ENCODE measurements around the gene IGFBP3.

The IGFBP3 gene

DNA sequence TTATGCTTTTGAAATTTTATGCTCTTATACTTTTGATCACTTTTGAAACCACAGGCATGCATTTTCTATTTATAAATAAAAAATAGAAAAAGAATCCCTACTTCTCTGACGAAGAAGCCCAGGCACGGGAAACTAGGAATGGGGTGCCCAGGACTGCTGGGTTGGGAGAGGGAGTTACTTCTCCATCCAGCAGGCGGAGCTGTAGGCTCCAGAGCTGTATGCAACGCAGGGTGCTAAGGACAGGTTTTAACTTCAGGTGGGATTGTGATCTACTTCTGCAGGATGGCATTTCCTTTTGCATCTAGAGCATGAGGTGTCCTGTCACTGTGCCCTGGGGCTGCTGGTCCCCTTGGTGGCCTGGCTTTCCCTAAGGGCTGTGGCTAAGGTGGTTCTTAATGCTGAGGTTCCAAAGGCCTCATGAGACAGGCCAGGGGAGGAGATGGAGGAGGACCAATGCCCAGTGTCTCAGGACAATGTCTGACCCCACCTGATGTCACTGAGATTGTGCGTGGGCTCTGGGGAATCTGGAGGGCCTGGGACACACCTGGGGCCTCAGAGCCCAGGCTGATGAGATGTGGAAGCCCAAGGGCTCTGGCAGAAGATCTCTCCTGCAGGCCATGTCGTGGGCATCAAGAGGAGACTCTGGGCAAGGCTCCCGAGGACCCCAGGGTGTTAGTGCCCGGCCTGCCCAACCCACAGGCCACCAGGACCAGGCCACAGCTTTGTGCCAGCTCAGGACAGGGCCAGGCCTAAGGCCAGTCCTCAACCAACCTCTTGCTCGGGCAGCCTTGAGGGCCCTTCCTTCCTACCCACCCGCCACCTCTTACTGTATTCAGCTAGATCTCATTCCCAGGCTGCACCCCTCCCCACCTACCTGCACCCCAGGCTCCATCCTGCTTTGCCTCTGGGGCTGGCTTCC lies 48.7 kb downstream of the IGFBP3 start:
- no peak for DNase-seq (ENCODE audit: low spot score)

- no peak for DNase-seq (ENCODE audit: low spot score)
Measured at GRCh38 chr7:45869426-45869825, 51.6 kb downstream of the IGFBP3 start.

- no peak for DNase-seq (ENCODE audit: low spot score)
Measured at GRCh38 chr7:45867471-45867870, 53.6 kb downstream of the IGFBP3 start.

DNA sequence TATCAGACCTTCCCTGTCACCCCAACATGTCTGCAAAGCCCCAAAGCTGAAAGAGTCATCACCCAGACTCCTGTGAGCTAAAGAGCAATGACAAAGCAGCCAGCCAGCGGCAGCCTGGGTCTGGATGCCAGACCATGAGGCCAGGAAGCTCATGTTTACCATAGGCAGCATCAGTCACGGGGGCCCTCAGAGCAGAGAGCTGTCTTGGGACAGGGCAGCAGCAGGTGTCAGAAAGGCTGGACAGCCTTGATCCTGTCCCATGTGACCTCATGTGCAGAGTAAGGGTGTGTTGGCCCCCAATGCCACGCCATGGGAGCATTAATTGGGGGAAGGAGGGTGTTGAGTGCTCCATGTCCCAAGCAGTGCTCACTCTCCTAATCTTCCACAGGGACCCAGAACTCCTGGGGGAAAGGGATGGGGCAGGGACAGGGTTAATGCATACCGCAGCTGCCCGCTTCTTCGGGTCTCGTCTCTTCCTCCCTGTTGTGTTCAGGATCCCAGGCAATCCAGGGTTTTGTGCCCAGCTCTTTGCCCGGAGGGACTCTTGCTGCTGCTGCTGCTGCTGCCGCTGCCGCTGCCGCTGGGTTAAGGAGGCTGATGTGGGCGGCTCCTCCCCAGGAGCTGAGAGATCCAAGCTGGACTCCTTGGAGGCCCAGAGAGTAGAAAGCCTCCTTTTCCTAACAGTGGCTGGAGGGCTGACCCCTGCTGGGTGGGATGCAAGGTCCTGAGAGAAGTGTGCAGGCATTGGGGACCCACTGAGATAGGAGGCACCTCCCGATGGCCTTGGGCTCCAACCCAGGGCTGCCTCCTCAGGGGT lies 55.3 kb downstream of the IGFBP3 start:
- no peak for DNase-seq (ENCODE audit: low spot score)

GRCh38 chr7:45863715-45864114 lies 57.4 kb downstream of the IGFBP3 start:
- no peak for DNase-seq (ENCODE audit: low spot score)
